Neural progenitor cell (in vitro differentiated cells): Measurements from ENCODE around the gene EFL1. TPM values are rescaled to one million over a fixed set of nuclear protein-coding genes. Genes with fewer than 3 reads are reported as not detected.

ENCODE experiments used
- DNase-seq: peaks from one replicate; pipeline ENCODE4 v3.0.0-alpha.2; 2016; ENCODE audit warnings: low spot score
- H2AFZ ChIP-seq: fragments of 200-600 bp; sonication (generic); replicated peaks from 2 replicates; pipeline ENCODE4 v1.6.1; 2016; ENCODE audit warnings: antibody characterized with exemption
- H3F3A ChIP-seq: fragments of 200-600 bp; sonication (generic); 2 replicates; pipeline ENCODE4 v1.6.1; 2016; ENCODE audit warnings: antibody characterized with exemption, low read depth
- H3K27ac ChIP-seq: fragments of 200-600 bp; sonication (generic); 2 replicates; pipeline ENCODE4 v1.5.1; 2016; ENCODE audit warnings: mild to moderate bottlenecking
- H3K27me3 ChIP-seq: fragments of 200-600 bp; sonication (generic); 2 replicates; pipeline ENCODE4 v1.6.1; 2016; ENCODE audit warnings: mild to moderate bottlenecking, moderate library complexity
- H3K36me3 ChIP-seq: fragments of 200-600 bp; sonication (generic); 2 replicates; pipeline ENCODE4 v1.5.1; 2016
- H3K4me1 ChIP-seq: fragments of 200-600 bp; sonication (generic); 2 replicates; pipeline ENCODE4 v1.6.1; 2016; ENCODE audit warnings: mixed run types
- H3K4me2 ChIP-seq: fragments of 200-600 bp; sonication (generic); 2 replicates; pipeline ENCODE4 v1.6.1; 2016
- H3K4me3 ChIP-seq: fragments of 200-600 bp; sonication (generic); 2 replicates; pipeline ENCODE4 v1.5.1; 2016
- H3K79me2 ChIP-seq: fragments of 200-600 bp; sonication (generic); 2 replicates; pipeline ENCODE4 v1.6.1; 2016; ENCODE audit warnings: low read depth
- H3K9ac ChIP-seq: fragments of 200-600 bp; sonication (generic); 2 replicates; pipeline ENCODE4 v1.6.1; 2016
- H3K9me3 ChIP-seq: fragments of 200-600 bp; sonication (generic); 2 replicates; pipeline ENCODE4 v1.5.1; 2016; ENCODE audit warnings: low read depth
- H4K20me1 ChIP-seq: fragments of 200-600 bp; sonication (generic); 2 replicates; pipeline ENCODE4 v1.6.1; 2016; ENCODE audit warnings: low read depth
- H3K27ac Mint-ChIP-seq: 3 replicates; pipeline ENCODE4 v1.8.0; 2021; ENCODE audit warnings: mixed read lengths
- H3K27me3 Mint-ChIP-seq: 2 replicates; pipeline ENCODE4 v1.8.0; 2022; ENCODE audit warnings: low read depth, mild to moderate bottlenecking, inconsistent platforms, moderate library complexity, mixed read lengths; ENCODE audit not compliant: insufficient read depth
- H3K36me3 Mint-ChIP-seq: 3 replicates; pipeline ENCODE4 v1.8.0; 2021; ENCODE audit warnings: mixed read lengths
- H3K4me1 Mint-ChIP-seq: 3 replicates; pipeline ENCODE4 v1.8.0; 2021; ENCODE audit warnings: mixed read lengths
- H3K4me3 Mint-ChIP-seq: 3 replicates; pipeline ENCODE4 v1.8.0; 2021; ENCODE audit warnings: mild to moderate bottlenecking, moderate library complexity, mixed read lengths
- H3K9me3 Mint-ChIP-seq: 3 replicates; pipeline ENCODE4 v1.8.0; 2020; ENCODE audit warnings: mixed read lengths
- EZH2 ChIP-seq: fragments of 200-600 bp; sonication (generic); IDR thresholded peaks from 2 replicates; pipeline ENCODE4 v1.6.1; 2017; ENCODE audit warnings: antibody characterized with exemption, mild to moderate bottlenecking, moderate library complexity
- EZH2phosphoT487 ChIP-seq: fragments of 200-600 bp; sonication (generic); IDR thresholded peaks from 2 replicates; pipeline ENCODE4 v1.6.1; 2017; ENCODE audit warnings: antibody characterized with exemption
- total RNA-seq: library from RNA; depleted of rRNA; stranded (reverse); fragments of >200 nt; gene quantifications from 2 replicates; pipeline ENCODE4 v1.2.3, GENCODE V29; 2015; ENCODE audit warnings: low replicate concordance
- TF ChIP-seq, protein P1 (sequence below): fragments of 200-600 bp; sonication (generic); IDR thresholded peaks from 2 replicates; pipeline ENCODE4 v1.5.1; 2017; ENCODE audit warnings: antibody characterized with exemption, mild to moderate bottlenecking

Gene EFL1
- total RNA-seq, 1 donor from 2014 or later, result 42.4 TPM

DNA sequence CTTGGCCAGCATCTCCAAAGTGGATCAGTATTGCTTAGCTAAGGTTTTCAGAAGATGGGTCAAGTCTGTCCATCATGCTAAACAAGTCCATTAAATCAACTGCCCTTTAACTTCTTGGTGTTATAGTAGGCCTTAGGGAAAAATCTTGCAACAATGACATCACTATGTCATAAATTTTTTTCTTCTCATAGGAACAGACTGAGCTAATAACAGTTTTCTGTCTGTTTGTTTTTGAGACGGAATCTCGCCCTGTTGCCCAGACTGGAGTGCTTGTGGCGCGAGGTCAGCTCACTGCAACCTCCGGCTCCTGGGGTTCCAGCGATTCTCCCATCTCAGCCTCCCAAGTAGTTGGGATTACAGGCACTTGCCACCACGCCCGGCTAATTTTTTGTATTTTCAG is 94.2 kb downstream of the EFL1 start:
- Mint-ChIP-seq H3K4me3 (no peak overlapping the region), H3K9me3 (no peaks in the 10 kb centered on the region), H3K27ac (no peak overlapping the region), H3K4me1 (peaks cover 3% of the 10 kb centered on the region), H3K27me3 (no peaks in the 10 kb centered on the region), H3K36me3 (peaks cover 12% of the 10 kb centered on the region)
- H3K9me3 ChIP-seq, result no peaks in the 10 kb centered on the region
- H3F3A ChIP-seq, result no peaks in the 10 kb centered on the region
- no peak overlapping the region for H2AFZ ChIP-seq
- no peak overlapping the region for H3K9ac ChIP-seq
- DNase-seq, result no peak
- no peaks in the 10 kb centered on the region for H3K4me1 ChIP-seq
- H3K36me3 ChIP-seq, result no peaks in the 10 kb centered on the region
- TF ChIP-seq EZH2phosphoT487 (no peak), EZH2 (no peak)
- TF ChIP-seq, protein P1, sequence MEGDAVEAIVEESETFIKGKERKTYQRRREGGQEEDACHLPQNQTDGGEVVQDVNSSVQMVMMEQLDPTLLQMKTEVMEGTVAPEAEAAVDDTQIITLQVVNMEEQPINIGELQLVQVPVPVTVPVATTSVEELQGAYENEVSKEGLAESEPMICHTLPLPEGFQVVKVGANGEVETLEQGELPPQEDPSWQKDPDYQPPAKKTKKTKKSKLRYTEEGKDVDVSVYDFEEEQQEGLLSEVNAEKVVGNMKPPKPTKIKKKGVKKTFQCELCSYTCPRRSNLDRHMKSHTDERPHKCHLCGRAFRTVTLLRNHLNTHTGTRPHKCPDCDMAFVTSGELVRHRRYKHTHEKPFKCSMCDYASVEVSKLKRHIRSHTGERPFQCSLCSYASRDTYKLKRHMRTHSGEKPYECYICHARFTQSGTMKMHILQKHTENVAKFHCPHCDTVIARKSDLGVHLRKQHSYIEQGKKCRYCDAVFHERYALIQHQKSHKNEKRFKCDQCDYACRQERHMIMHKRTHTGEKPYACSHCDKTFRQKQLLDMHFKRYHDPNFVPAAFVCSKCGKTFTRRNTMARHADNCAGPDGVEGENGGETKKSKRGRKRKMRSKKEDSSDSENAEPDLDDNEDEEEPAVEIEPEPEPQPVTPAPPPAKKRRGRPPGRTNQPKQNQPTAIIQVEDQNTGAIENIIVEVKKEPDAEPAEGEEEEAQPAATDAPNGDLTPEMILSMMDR, result no peak
- H4K20me1 ChIP-seq, result no peaks in the 10 kb centered on the region
- no peaks in the 10 kb centered on the region for H3K27me3 ChIP-seq
- H3K79me2 ChIP-seq, result no peaks in the 10 kb centered on the region
- H3K27ac ChIP-seq, result no peak overlapping the region
- no peak overlapping the region for H3K4me3 ChIP-seq
- no peak overlapping the region for H3K4me2 ChIP-seq

DNA sequence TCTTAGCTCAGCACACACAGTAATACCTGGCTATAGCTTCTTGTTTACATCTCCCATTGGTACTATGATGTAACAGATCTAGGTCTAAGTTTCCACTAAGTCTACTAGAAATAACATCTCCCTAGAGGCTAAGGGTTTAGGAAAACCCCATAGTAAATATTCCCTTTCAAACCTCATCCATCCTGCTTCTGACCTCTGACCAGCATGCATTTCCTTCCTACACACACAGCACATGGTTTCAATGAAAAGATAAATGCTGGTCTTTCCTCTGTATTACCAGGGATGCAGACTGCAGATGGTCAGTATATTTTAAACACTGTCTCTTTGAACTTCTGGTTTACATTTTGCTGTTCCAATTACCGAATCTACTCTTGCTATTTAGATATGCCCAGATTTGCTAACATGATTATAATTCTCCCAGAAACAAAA is 96.6 kb downstream of the EFL1 start:
- Mint-ChIP-seq H3K27me3 (no peaks in the 10 kb centered on the region), H3K4me1 (peaks cover 3% of the 10 kb centered on the region), H3K4me3 (no peak overlapping the region), H3K36me3 (peaks cover 19% of the 10 kb centered on the region), H3K9me3 (no peaks in the 10 kb centered on the region), H3K27ac (no peak overlapping the region)
- no peaks in the 10 kb centered on the region for H3F3A ChIP-seq
- no peak overlapping the region for H3K27ac ChIP-seq
- no peaks in the 10 kb centered on the region for H3K36me3 ChIP-seq
- H3K9ac ChIP-seq, result no peak overlapping the region
- H3K79me2 ChIP-seq, result no peaks in the 10 kb centered on the region
- TF ChIP-seq EZH2, result no peak
- TF ChIP-seq EZH2phosphoT487, result no peak
- TF ChIP-seq, protein P1, result no peak
- no peaks in the 10 kb centered on the region for H3K27me3 ChIP-seq
- H3K4me2 ChIP-seq, result no peak overlapping the region
- H3K9me3 ChIP-seq, result no peaks in the 10 kb centered on the region
- no peak overlapping the region for H2AFZ ChIP-seq
- DNase-seq, result no peak
- H3K4me3 ChIP-seq, result no peak overlapping the region
- H4K20me1 ChIP-seq, result no peaks in the 10 kb centered on the region
- no peaks in the 10 kb centered on the region for H3K4me1 ChIP-seq

DNA sequence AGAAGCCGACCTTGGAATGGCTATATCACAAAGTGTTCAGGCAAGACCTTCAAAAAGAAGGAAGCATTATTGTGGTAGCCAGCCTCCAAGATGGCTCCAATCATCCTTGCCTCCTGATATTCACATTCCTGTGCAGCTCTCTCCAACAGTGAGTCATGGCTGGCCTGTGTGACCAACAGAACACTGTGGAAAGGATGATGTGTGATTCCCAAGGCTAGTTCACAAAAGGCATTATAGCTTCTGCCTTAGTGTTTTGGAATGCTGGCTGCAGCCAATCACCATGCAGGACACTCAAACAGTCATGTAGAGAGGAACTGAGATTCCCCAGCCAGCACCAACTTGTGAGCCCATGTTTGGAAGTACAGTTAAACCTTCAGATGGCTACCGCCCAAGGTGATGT is 102.6 kb downstream of the EFL1 start:
- Mint-ChIP-seq H3K27me3 (no peaks in the 10 kb centered on the region), H3K4me3 (no peak overlapping the region), H3K4me1 (no peaks in the 10 kb centered on the region), H3K9me3 (no peaks in the 10 kb centered on the region), H3K27ac (no peak overlapping the region), H3K36me3 (peaks cover 20% of the 10 kb centered on the region)
- TF ChIP-seq, protein P1, result no peak
- TF ChIP-seq EZH2 (no peak), EZH2phosphoT487 (no peak)
- H3K9me3 ChIP-seq, result no peaks in the 10 kb centered on the region
- peak; percentile 5 for DNase-seq
- H3F3A ChIP-seq, result no peaks in the 10 kb centered on the region
- H4K20me1 ChIP-seq, result no peaks in the 10 kb centered on the region
- H3K4me1 ChIP-seq, result no peaks in the 10 kb centered on the region
- H2AFZ ChIP-seq, result no peak overlapping the region
- H3K79me2 ChIP-seq, result no peaks in the 10 kb centered on the region
- no peak overlapping the region for H3K4me2 ChIP-seq
- H3K9ac ChIP-seq, result no peak overlapping the region
- H3K36me3 ChIP-seq, result no peaks in the 10 kb centered on the region
- H3K27ac ChIP-seq, result no peak overlapping the region
- H3K27me3 ChIP-seq, result no peaks in the 10 kb centered on the region
- H3K4me3 ChIP-seq, result no peak overlapping the region
